Loucy (cell line): ENCODE measurements around the gene ZMYM3.

ENCODE experiments used
- CTCF ChIP-seq: fragments of 200-600 bp; sonication (generic); conservative IDR thresholded peaks from 2 replicates; pipeline ENCODE4 v1.5.1; 2014; ENCODE audit warnings: mild to moderate bottlenecking, antibody characterized with exemption, low read length
- EZH2phosphoT487 ChIP-seq: fragments of 200-600 bp; IDR thresholded peaks from 2 replicates; pipeline ENCODE4 v1.6.1; 2018; ENCODE audit warnings: antibody characterized with exemption, mild to moderate bottlenecking, moderate library complexity, borderline replicate concordance

- no peak for TF ChIP-seq CTCF
- TF ChIP-seq EZH2phosphoT487, result no peak
Measured at GRCh38 chrX:71225009-71225408, 28.9 kb downstream of the ZMYM3 start.
